ENCODE data around the gene LPCAT3.
"Not testable (repeated sequence)": the region's sequence is repeated elsewhere in the genome, so short reads cannot be mapped to it uniquely, and the experiment has no call there.

The LPCAT3 gene

GRCh38 chr12:7035463-7035862 is 17.2 kb upstream of the LPCAT3 start:
- no peak for DNase-seq

DNA sequence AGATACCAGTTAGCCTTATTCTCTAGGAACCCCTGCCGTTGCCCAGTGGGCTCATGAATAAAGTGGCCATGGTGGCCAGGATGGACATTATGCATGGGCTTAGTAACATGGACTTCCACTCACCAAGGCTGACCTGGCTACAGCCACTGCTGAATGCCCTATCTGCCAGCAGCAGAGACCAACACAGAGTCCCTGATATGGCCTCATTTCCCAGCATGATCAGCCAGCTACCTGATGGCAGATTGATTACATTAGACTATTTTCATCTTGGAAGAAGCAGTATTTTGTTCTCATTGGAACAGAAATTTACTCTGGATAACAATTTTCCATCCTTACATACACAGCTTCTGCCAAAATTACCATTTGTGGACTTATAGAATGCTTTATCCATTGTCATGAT is 16.2 kb upstream of the LPCAT3 start:
- no peak for DNase-seq

DNA sequence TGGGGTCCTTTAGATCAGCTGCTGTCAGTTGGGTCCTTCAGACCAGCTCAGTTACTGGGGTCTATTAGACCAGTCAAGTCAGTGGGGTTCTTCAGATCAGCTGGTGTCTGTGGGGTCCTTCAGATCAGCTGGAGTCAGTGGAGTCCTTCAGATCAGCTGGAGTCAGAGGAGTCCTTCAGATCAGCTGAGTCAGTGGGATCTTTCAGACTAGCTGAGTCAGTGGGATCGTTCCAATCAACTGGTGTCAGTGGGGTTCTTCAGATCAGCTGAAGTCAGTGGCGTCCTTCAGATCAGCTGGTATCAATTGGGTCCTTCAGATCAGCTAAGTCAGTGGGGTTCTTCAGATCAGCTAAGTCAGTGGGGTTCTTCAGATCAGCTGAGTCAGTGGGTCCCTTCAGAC is 14.7 kb upstream of the LPCAT3 start:
- no peak for DNase-seq

DNA sequence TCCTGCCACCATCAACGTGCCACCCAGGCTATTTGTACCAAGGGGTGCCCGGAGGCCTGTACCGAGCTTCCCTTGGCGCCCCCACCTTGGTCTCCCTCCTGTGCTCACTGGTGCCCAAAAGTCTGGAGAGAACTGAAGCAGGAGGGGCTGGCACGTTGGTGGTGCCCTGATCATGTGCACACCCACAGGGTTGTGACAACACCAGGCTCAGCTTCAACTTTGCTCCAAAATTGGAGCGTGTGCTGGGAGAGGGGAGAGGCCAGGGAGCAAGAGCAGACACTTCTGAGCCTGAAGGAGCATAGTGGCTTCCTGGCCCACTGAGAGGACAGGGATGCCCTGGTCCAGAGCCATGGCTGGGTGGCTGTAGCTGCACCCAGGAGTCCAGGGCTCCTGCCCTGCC is 13.0 kb upstream of the LPCAT3 start:
- DNase-seq = no peak

DNA sequence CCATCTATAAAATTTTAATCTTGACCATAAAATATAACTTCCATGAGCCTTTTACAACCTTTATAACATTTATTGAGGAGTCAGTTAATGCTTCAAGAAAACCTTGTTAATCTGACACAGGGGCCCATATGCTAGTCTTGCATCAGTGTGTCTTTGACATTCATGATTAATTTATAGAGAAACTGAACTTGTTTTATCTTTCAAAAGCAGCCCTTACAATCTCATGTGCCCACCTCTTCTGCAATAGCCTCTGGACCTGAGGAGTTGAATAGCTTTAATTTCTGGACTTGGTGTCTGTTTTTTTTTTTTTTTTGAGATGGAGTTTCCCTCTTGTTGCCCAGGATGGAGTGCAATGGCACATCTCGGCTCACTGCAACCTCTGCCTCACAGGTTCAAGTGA is 8.6 kb upstream of the LPCAT3 start:
- DNase-seq = no peak

DNA sequence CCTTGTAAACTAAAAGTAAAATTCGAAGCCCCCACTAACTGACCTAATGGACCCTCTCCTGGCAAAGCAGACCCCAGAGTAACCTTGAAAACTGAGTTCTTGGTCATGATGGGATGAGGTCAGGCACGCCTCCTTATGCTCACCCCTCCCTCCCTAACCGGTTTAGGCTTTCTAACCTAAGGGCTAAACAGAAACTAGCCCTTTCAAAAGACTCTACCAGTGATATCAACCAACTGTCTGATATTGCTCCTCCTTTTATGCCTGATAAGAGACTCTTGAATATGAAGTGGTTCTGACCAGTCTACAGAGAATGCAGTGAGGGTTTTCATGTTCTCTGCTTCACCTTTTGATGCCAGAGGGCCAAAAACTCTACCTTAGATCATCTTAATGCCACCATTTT is 4.8 kb upstream of the LPCAT3 start:
- no peak for DNase-seq

GRCh38 chr12:7021956-7022355 is 3.7 kb upstream of the LPCAT3 start:
- no peak for DNase-seq

- no peak for DNase-seq
These were observed 830 bp upstream of the LPCAT3 start for GRCh38 chr12:7019043-7019569.

GRCh38 chr12:7017870-7018349 is 366 bp downstream of the LPCAT3 start:
- peak; percentile 5 for DNase-seq

DNA sequence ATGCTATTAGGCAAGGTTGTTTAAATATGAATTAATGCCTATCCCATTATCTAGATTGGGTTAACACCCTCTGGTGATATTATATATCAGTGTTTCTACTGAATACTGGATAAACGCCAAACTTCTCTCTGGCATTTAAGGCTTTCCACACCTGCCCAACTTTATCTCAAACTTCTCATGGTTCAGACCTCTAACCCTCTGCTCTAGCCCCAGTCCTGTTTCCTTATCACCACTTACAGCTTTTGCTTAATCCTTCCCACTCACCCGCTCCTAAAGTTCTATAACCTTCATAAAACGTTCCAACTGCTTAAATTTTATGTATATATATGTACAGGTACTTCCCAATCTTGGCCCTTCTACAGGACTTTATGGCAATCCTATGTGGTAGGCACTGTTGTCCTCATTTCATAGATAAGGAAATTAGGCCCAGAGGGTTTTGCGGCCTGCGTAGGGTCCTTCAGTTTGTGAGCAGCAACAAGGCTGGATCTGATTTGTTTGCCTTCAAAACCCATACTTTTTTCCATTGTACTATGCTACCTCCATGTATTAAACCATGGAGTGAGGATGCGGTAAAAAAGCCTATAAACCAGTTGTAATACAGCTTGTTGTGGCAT is 1.2 kb downstream of the LPCAT3 start:
- no peak for DNase-seq

DNA sequence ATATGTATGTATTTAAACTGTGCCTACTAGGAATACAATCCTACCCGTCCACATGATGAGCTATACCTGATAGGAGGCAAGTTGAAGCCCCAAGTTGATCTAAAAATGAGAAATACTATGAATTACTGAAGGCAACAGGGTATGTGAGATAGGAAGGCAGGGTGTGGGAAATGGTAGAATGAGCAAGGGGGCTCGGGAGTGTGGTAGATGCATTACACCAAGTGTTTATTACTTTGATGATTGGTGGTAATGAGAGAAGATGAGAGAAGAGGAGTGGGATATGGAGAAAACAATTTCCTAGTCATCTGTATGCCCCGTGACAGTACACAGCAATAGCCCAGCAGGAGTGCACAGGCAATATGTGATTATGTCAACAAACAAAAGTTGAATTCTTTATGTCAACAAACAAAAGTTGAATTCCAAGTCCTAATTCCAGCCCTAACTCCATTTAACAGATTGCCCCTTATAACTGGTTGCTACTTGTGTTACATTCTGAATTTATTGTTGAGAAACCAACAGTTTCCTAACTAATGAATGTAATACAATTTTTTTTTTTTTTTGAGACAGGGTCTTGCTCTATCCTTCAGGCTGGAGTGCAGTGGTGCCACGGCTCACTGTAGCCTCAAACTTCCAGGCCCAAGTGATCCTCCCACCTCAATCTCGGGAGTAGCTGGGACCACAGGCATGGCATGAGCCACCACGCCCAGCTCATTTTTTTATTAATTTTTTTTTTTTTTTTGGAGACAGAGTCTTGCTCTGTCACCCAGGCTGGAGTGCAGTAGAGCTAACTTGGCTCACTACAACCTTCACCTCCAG is 2.5 kb downstream of the LPCAT3 start:
- no peak for DNase-seq

DNA sequence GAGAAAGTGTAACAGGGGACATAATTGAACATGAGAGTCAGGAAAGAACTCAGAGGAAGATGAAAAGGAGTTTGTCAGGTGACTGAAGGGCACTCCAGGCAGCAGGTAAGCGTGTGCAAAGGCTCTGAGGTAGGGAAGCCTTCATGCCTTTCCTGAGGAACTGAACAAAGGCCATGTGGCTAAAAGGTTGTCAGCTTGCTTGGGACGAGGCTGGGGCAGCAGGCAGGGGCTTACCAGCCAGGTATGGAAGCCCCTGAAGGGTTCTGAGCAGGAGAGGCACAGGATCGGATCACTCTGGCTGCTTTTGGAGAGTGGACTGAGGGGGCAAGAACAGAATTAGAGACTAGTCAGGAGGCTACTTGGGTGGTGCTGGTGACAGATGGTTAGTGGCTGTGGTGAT is 5.2 kb downstream of the LPCAT3 start:
- DNase-seq = no peak

DNA sequence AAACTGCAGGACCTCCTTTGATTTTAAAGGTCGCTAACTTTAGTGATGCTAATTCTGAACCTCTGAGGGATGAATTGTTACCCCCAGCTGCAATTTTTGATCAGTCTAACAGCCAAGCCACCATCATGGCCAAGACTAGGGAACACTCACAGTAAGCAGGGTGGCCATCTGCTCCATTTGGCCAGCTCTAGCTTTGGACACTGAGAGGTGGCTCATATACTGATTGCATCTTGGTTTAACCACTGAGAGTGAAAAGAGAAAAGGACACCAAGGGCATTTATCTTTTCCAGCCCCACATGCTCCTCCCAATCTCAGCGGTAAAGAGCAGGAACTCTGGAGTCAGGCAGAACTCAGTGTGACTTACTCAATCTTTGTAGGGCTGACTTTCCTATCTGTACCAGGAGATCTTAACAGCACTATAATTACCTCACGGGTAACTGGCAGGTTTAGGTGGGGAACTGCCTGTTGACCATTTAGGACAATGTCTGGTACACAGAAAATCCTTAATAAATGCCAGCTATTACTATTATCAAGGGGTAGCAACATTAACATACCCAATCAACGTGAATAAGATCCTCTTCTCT is 6.2 kb downstream of the LPCAT3 start:
- DNase-seq = no peak

- DNase-seq = not testable (repeated sequence)
These were observed 6.9 kb downstream of the LPCAT3 start for GRCh38 chr12:7011398-7011797.

DNA sequence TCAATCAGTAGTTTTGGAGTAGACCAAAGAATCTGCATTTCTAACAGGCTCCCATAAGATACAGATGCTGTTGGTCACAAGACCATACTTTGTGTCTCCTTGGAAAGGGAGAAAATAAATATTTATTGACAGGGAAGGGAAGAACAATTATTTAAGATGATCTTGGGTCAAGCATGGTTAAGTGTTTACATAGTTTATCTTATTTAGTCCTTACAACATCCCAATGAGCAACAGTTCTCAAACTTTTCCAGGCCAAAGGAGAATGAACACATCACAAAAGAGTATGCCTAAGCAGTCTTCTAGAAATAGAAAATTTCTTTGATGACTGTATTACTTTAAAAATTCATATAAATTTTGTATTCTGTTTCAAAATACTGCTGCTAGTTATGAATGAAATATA is 8.8 kb downstream of the LPCAT3 start:
- DNase-seq = no peak

- no peak for DNase-seq
These were observed 9.4 kb downstream of the LPCAT3 start for GRCh38 chr12:7008864-7009263.

DNA sequence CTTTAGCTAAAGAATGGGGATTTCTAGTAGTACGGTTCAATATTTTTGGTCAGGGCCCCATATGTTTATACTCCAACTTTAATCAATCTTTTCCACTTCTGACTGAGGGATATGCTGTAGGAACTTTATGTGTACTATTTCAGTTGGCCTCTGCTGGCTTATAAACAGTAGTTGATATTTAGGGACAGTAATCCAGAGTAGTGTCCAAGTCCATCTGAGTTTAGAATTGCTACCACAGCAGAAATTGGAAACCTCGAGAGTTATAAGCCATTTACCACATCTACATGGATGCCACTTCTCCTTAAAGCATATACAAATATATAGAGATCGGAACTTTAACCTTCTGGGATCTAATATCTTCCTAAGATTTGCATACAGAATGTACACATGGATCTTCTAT is 11.6 kb downstream of the LPCAT3 start:
- no peak for DNase-seq

DNA sequence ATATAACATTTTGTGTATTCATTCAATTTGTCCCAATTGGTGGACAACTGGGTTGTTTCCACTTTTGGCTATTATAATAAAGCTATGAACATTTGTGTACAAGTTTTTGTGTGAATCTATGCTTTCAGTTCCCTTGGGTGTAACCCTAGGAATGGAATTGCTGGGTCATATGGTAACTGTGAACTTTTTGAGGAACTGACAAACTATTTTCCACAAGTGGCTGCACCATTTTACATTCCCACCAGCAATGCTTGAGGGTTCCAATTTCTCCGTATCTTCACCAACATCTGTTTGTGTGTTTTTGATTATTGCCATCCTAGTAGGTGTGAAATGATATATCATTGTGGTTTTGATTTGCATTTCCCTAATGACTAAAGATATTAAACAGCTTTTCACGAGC is 13.0 kb downstream of the LPCAT3 start:
- DNase-seq = no peak

DNA sequence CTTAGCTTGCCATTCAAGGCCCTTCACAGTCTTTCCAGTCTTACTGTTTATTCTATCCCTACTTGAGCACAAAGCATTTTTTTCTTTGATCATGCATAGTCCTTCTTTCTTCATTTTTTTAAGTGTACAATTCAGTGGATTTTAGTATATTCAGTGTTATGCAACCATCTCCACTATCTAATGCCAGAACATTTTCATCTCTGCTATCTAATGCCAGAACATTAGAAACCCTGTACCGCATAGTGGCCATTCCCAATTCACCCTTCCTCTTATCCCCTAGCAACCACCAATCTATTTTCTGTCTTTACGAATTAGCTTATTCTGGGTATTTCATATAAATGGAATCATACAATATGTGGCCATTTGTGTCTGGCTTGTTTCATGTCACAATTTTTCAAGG is 13.4 kb downstream of the LPCAT3 start:
- no peak for DNase-seq

DNA sequence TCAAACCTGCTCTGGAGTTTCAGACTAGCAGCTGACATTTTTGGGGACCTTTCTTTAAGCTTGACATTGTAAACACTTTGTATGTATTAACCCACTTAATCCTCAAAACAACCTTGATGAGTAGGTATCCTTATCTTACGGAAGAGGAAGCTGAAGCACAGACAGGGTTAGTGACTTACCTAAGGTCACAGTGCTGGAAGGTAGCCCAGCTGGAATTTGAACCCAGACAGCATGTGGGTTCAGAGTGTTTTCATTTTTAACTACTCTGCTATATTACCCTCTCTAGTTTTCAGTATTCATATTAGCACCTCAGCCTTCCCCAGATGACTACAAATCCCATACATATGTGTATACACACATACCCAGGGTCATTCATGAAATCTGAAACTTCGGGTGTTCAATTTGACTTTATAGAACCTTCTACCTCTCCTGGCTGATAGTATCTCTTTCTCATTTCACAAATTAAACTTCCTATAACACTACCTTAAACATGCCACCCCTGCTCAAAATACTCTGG is 13.9 kb downstream of the LPCAT3 start:
- no peak for DNase-seq

- DNase-seq = no peak
These were observed 16.2 kb downstream of the LPCAT3 start for GRCh38 chr12:7001921-7002591.

DNA sequence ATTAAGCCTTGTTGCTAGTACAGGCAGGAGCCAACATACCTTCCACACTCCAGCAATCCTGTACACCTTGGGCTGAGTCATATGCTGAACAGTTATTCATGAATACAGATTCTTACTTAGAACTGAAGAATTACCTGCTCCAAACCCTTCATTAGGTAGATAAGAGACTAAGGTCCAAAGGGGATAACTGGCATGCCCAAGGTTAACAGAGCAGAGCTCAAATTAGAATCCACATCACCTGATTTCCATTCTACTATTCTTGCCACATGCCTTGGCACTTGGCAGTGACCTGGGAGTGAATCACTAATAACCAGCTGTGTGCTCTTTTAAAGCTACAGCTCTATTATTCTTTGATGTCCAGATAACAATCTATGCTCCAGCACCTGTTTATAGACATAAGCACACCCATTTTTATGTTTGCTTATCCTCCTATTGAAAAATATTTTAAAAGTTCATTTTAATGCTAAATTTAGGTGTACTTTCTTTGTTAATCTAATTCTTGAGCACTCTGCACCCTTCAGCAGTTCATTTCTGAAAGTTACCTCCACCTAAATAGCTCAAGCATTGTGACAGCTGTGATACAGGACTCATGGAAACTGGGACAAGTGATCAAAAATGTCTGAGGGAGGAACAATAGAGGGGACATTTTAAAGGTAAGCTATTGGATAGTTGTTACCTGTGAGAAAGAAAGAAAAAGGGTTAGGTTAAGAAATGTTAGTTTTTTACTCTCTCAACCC is 19.4 kb downstream of the LPCAT3 start:
- DNase-seq = no peak
